ENCODE measurements around the gene PGP.
"Not testable (repeated sequence)": the region's sequence is repeated elsewhere in the genome, so short reads cannot be mapped to it uniquely, and the experiment has no call there.

PGP gene

DNA sequence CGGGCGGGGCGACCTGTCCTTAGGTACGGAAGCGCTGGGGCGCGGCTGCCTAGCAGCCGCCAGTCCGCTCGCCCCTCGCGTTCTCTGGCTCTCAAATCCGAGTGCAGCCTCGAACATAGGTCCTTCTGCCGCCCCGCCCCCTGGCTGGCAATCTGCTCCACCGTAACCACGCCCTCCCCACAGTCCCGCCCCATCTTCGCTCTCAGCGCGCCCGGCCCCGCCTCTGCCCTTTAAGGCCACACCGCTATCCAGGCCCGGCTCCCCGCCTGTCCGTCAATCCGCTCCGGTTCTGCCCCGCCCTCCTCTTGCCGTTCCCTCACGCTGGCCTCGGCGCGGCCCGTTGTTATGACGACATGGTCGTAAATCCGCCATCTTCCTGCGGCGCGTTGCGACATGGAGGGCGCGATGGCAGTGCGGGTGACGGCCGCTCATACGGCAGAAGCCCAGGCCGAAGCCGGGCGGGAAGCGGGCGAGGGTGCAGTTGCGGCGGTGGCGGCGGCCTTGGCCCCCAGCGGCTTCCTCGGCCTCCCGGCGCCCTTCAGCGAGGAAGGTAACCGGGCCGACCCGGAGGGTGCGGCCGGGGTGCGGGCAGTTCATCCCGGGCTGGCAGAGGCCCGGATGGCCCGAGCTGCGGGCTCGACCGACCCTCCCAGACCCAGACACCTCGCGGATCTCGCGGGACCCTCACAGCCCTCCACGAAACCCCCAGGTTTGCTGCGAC is 8.7 kb upstream of the PGP start, which contains the start of gene E4F1:
Gene E4F1 (plus strand): TSS at position 371 of the 721 bp plus-strand sequence. CDS start 23 bp downstream, at position 394.
- peak; percentile 97 to 99 for DNase-seq (ENCODE audit: low read depth in 1 of 2, low spot score in 1 of 2)

GRCh38 chr16:2216330-2216729 is 1.7 kb upstream of the PGP start:
- no peak for DNase-seq (ENCODE audit: low read depth in 1 of 2, low spot score in 1 of 2)

DNA sequence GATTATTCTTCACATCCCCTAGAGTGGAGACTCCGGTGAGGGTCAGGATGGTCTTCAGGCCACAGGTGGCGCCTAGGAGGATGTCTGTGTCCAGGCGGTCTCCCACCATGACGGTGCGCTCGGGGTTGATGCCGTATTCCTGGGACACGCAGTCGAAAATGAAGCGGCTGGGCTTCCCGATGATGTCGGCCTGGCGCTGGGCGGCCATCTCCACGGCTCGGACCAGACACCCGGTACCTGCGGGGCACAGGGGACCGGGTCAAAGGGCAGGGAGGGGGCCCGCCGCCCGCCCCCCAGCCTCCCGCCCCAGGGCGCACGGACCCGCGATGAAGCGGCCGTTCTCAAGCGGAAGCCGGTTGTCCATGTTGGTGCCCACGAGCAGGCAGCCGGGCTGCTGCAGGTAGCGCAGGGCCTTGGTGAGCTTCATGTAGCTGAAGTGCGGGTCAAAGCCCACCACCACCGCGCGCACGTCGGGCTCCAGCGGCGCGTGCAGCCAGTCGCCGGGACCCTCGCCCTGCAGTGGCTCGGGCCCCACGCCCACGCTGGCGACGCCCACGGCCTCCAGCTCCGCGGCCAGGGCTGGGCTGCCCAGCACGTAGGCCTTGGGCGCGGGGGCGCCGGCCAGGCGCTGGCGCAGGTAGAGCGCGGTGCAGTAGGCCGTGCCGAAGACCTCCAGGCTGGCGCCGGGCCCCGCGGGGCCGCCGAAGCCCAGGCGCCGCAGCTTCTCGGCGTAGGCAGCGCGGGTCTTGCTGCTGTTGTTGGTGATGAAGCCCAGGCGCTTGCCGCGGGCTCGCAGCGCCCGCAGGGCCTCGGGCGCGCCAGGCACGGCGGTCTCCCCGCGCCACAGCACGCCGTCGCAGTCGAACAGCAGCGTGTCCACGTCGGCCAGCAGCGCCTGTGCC is 572 bp downstream of the PGP start:
- DNase-seq (ENCODE audit: low read depth in 1 of 2, low spot score in 1 of 2): no peak

DNA sequence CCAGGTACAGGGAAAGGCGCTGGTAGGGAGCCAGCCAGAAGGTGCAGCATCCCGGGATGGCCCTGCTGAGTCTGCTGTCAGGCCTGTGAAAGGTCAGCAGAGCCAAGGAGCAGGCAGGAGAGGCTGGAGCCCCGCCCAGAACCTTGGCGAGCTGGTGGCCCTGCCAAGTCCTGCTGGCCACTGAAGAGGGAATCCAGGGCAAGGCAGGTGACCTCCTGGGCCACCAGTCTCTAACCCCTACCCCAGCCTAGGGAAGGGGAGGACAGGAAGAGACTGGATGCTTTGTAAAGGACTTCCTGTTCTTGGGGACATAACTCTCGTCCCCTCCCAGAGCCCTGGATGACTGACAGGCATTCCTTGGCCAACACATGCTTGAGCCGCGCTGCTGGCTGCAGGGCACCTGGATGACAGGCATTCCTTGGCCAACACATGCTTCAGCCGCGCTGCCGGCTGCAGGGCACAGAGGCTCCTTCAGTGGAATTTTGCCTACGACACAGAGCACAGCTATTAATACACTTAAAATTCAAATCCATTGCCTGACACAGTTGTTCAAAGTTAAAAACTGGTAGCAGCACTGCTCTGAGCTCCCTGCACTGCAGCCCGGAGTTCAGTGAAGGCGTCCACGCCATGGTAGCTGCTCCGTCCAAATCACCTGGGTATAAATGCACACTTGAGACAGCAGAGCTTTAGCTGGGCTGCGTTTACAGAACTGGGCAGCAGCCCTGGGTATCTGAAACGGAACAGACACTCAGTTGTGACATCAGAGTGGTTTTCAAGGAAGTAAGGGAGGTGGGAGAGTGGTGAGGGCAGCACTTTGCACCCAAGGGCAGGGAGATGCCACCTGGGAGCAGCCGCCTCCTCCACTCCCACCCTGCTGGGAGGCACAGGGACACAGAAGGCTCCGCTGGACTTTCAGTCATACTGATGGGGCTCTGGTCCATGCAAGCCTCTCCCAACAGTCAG is 2.0 kb downstream of the PGP start:
- no peak for DNase-seq (ENCODE audit: low read depth in 1 of 2, low spot score in 1 of 2)

GRCh38 chr16:2211923-2212347 is 2.7 kb downstream of the PGP start:
- no peak for DNase-seq (ENCODE audit: low read depth in 1 of 2, low spot score in 1 of 2)

GRCh38 chr16:2210386-2211365 is 4.0 kb downstream of the PGP start, which contains the start of gene BRICD5:
Gene BRICD5, minus strand, starts transcription at chr16:2210863. Its CDS starts 30 bp downstream, at chr16:2210833.
- no peak for DNase-seq (ENCODE audit: low read depth in 1 of 2, low spot score in 1 of 2)

DNA sequence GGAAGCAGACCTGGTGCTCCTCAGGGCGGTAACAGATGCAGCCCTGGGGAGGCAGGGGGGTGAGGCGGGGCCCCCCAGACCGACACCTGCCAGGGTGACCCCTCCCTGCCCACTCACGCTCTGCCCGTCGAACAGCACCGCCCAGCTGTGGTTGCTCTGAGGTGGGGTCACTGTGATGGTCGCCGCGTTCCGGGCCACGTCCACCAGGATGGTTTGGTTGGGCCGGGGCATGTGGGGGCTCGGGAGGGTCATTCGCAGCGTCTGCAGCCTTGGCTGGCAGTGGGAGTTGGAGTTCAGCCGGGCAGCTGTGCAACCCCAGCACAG is 4.7 kb downstream of the PGP start:
- DNase-seq (ENCODE audit: low read depth in 1 of 2, low spot score in 1 of 2): no peak

- DNase-seq (ENCODE audit: low read depth in 1 of 2, low spot score in 1 of 2): no peak
These were observed 5.2 kb downstream of the PGP start for GRCh38 chr16:2209258-2210008.

DNA sequence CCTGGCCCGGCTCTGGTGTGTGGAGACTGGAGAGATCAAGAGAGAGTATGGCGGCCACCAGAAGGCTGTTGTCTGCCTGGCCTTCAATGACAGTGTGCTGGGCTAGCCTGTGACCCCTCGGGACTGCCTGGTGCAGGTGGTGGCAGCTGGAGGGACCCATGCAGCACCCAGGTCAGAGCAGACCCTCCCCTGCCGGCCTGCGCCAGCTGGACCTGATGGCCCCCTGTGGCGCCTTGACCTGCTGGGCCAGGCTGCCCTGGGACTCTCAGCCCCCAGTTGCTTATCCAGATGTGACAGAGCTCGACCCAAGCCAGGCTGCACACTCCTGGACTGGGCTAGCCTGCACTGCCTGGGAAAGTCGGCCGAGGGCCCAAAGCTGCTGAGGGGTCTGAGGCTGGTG is 5.9 kb downstream of the PGP start:
- DNase-seq (ENCODE audit: low read depth in 1 of 2, low spot score in 1 of 2): no peak

GRCh38 chr16:2208308-2208707 is 6.3 kb downstream of the PGP start:
- DNase-seq (ENCODE audit: low read depth in 1 of 2, low spot score in 1 of 2): no peak

- DNase-seq (ENCODE audit: low read depth in 1 of 2, low spot score in 1 of 2): no peak
These were observed 6.8 kb downstream of the PGP start for GRCh38 chr16:2207872-2208271.

GRCh38 chr16:2206780-2207433 is 7.7 kb downstream of the PGP start:
- no peak for DNase-seq (ENCODE audit: low read depth in 1 of 2, low spot score in 1 of 2)

GRCh38 chr16:2206420-2206779 is 8.2 kb downstream of the PGP start:
- DNase-seq (ENCODE audit: low read depth in 1 of 2, low spot score in 1 of 2): no peak

DNA sequence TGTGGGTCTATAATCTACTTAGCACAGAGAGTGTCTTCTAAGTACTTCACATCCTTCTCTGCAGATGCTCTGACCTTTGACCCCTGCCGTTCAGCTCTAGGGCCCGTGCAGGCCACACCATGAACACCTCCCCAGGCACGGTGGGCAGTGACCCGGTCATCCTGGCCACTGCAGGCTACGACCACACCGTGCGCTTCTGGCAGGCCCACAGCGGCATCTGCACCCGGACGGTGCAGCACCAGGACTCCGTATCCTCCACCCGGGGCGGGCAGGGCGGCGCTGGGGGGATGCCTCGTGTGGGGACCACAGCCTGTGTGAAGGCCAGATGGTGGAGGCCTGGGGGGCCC is 8.7 kb downstream of the PGP start:
- no peak for DNase-seq (ENCODE audit: low read depth in 1 of 2, low spot score in 1 of 2)

GRCh38 chr16:2205104-2205966 is 9.3 kb downstream of the PGP start, which contains the start of gene MLST8:
Gene MLST8, plus strand, starts transcription at chr16:2205454. Its CDS starts 632 bp downstream, at chr16:2206086.
- DNase-seq (ENCODE audit: low read depth in 1 of 2, low spot score in 1 of 2): peak; percentile 88 to 89

DNA sequence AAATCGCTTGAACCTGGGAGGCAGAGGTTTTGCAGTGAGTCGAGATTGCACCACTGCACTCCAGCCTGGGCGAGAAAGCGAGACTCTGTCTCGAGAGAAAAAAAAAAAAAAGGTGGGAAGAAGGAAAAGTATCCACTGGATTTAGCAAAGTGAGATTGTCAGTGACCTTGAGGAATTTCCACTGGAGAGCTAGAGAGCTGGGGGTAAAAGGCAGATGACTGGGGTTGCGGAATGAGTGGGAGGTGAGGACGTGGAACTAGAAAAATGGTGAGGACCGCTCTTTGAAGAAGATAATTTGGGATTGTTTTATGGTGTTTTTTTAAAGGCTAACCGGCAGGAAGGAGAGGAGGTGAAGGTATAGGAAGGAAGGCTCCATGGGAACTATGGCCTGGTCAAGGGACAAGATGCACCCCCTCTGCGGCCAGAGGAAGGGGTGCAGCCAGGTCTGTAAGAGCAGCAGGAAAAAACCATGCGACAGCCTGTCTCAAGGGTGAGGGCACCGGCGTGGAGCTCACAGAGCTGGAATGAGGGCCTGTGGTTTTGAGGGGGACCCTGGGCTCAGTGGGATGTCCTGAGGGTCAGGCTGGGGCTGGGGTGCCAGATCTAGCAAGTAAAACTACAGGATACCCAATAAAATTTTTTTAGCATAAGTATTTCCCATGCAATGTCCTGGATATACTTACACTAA is 10.1 kb downstream of the PGP start:
- no peak for DNase-seq (ENCODE audit: low read depth in 1 of 2, low spot score in 1 of 2)

GRCh38 chr16:2203119-2203688 is 11.4 kb downstream of the PGP start:
- not testable (repeated sequence) for DNase-seq (ENCODE audit: low read depth in 1 of 2, low spot score in 1 of 2)
